ENCODE measurements around the gene KRT34. TPM values are rescaled to one million over a fixed set of nuclear protein-coding genes. Genes with fewer than 3 reads are reported as not detected.

The KRT34 gene
- total RNA-seq, 1 donor from 2014 or later = not detected

DNA sequence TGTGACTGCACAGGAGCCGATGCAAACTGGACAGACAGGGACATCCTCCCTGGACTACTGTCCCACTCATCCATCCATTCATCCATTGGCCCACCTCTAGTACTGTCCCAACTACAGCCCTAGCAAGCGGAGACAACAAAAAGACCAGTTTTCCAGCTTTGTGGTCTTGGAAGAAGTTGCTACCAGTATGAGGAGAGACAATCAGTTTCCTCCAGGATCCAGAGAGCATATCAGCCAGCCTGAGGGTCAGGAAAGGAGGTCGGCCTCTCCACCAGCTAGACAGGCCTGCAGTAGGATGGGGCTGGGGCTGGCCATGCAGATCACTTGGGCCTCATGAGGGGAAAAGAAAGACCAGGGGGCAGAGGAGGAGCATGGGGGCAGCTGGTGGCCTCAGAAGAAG lies 48.3 kb downstream of the KRT34 start:
- DNase-seq (ENCODE audit: low read depth, low spot score) = no peak

DNA sequence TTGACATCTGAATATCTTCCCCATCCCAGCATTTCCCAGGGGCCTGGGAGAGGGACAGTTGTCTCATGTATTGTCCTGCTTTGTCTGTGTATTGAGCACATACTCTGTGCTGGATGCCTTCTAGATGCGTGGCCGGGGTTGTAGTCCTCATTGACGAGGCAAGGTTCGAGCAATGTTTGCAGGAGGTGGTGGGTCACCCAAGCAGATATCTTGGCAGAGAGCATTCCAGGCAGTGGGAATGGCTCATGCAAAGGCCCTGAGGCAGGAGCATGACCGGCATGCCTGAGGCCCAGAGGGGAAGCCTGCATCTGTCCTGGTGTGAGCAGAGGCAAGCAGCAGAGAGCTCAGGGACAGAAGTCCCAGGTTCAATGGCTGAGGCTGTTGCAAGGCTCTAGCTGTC lies 49.0 kb downstream of the KRT34 start:
- DNase-seq (ENCODE audit: low read depth, low spot score) = no peak

DNA sequence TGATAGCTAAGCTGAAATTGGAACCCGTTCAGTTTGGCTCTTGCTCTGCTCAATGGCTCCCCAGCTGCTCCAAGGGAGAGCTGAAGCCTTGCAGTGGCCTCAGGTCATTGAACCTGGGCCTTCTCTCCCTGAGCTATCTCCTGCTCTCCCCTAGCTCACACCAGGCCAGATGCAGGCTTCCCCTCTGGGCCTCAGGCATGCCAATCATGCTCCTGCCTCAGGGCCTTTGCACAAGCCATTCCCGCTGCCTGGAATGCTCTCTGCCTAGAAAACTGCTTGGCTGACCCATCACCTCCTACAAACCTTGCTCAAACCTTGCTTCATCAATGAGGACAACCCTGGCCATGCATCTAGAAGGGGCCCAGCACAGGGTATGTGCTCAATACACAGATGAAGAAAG lies 49.9 kb downstream of the KRT34 start:
- no peak for DNase-seq (ENCODE audit: low read depth, low spot score)

DNA sequence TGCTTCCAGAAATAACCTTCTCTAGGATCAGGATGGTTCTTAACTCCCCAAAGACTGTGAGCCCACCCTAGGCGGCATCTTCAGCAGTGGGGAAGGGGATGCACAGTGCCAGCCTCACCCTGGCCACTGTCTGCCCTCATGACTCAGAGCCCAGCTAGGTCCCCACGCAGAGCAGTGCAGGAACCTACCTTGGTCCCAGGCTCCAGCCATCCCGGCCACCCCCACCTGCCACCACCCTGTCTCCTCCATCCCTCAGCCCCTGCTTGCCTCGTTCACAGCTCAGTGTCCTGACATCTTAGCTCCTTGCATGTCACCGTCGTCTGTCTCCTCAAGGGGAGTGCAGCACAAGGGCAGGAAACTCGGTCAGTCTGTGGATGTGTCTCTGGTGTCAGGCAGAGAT lies 50.5 kb downstream of the KRT34 start:
- DNase-seq (ENCODE audit: low read depth, low spot score) = no peak

DNA sequence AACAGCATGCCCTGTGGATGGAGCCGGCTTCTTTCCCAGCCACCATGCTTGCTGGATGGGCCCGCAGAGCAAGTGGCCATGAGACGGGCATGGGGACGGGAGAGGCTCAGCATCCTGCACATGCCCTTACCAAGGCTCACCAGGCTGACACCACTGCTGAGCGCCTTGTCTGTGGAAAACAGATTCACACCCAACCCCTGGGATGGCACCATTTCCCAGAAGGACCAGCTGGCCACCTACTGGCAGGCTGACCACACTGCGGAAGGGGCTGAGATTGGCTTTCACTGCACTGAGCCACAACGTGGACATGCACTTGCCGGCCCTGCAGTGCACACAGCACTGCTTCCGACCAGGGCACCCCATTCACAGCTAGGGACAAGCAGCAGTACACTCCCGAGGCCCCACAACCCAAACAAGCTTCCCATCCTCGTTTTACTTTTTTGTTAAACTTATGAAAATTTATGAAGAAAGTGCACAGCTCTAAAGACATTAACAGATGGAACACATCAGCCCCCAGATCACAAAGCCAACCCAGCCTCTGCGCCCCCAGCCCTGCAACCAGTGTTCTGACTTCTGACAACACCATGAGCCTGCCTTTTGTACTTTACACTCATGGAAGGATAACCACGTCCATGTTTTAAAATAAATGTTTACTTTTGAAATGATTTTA lies 52.7 kb downstream of the KRT34 start:
- no peak for DNase-seq (ENCODE audit: low read depth, low spot score)

DNA sequence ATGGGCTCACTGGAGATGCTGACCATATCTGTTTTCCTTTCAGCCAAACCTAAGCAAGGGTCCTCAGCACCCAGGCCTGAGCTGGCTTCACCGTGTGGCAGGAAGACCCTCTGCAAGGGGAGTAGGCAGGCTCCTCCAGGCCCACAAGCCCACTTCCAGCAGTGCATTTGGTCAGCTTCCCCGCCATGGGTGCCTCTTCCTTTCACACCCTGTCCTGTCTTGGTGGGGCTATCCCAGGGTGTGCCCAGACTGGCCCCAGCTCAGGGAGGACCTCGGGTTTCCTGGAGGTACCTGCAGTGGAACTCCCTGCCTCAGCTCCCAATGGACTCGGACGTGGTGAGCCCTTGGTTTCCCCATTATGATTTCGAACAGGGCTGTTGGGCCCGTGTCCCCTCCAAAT lies 53.9 kb downstream of the KRT34 start:
- DNase-seq (ENCODE audit: low read depth, low spot score) = no peak

Other genes with a start within 250 kb of the KRT34 start
- not detected in 2 replicates for gene KRTAP4-6, start 241.8 kb downstream of the KRT34 start, total RNA-seq
- not detected in 2 replicates for gene KRTAP4-5, start 232.5 kb downstream of the KRT34 start, total RNA-seq
- not detected in 2 replicates for gene KRTAP4-4, start 221.6 kb downstream of the KRT34 start, total RNA-seq
- not detected in 2 replicates for gene KRTAP4-3, start 214.1 kb downstream of the KRT34 start, total RNA-seq
- not detected in 2 replicates for gene KRTAP4-2, start 204.1 kb downstream of the KRT34 start, total RNA-seq
- not detected in 2 replicates for gene KRTAP4-1, start 197.4 kb downstream of the KRT34 start, total RNA-seq
- gene KRTAP9-1, start 192.4 kb downstream of the KRT34 start, total RNA-seq = not detected in 2 replicates
- not detected in 2 replicates for gene KRTAP9-2, start 155.7 kb downstream of the KRT34 start, total RNA-seq
- gene KRTAP9-3, start 149.9 kb downstream of the KRT34 start, total RNA-seq = not detected in 2 replicates
- gene KRTAP9-8, start 144.3 kb downstream of the KRT34 start, total RNA-seq = not detected in 2 replicates
- not detected in 2 replicates for gene KRTAP9-4, start 132.6 kb downstream of the KRT34 start, total RNA-seq
- gene KRTAP9-9, start 126.9 kb downstream of the KRT34 start, total RNA-seq = not detected in 2 replicates
- not detected in 2 replicates for gene KRTAP9-6, start 116.9 kb downstream of the KRT34 start, total RNA-seq
- gene KRTAP9-7, start 106.6 kb downstream of the KRT34 start, total RNA-seq = not detected in 2 replicates
- gene KRTAP29-1, start 79.5 kb downstream of the KRT34 start, total RNA-seq = not detected in 2 replicates
- gene KRTAP16-1, start 73.0 kb downstream of the KRT34 start, total RNA-seq = not detected in 2 replicates
- not detected in 2 replicates for gene KRTAP17-1, start 66.6 kb downstream of the KRT34 start, total RNA-seq
- gene KRT33A, start 31.5 kb downstream of the KRT34 start, total RNA-seq = not detected in 2 replicates
- not detected in 2 replicates for gene KRT33B, start 12.5 kb downstream of the KRT34 start, total RNA-seq
- gene KRT31, start 15.3 kb upstream of the KRT34 start, total RNA-seq = not detected in 2 replicates
- not detected in 2 replicates for gene KRT37, start 42.3 kb upstream of the KRT34 start, total RNA-seq
- not detected in 2 replicates for gene KRT38, start 58.7 kb upstream of the KRT34 start, total RNA-seq
- gene KRT32, start 85.1 kb upstream of the KRT34 start, total RNA-seq = not detected in 2 replicates
- gene KRT35, start 98.8 kb upstream of the KRT34 start, total RNA-seq = not detected in 2 replicates
- not detected in 2 replicates for gene KRT36, start 107.6 kb upstream of the KRT34 start, total RNA-seq
- gene KRT13, start 123.3 kb upstream of the KRT34 start, total RNA-seq = not detected in 2 replicates
- 1.6 and 3.4 TPM in 2 replicates for gene KRT15, start 136.6 kb upstream of the KRT34 start, total RNA-seq
- gene KRT19, start 146.0 kb upstream of the KRT34 start, total RNA-seq = 63.6 and 81.6 TPM in 2 replicates
- gene KRT9, start 189.8 kb upstream of the KRT34 start, total RNA-seq = not detected in 2 replicates
- gene KRT14, start 204.6 kb upstream of the KRT34 start, total RNA-seq = 0.07 and 0.18 TPM in 2 replicates
- gene KRT16, start 230.5 kb upstream of the KRT34 start, total RNA-seq = 0.13 and 0.63 TPM in 2 replicates
- gene KRT17, start 242.3 kb upstream of the KRT34 start, total RNA-seq = 3.1 and 3.8 TPM in 2 replicates